Endothelial cell of umbilical vein (primary cell): ENCODE results near the gene UBASH3A. TPM values are rescaled to one million over a fixed set of nuclear protein-coding genes. Genes with fewer than 3 reads are reported as not detected.

Experiments
- BruUV-seq: library from RNA; stranded (reverse); fragments of 400-500 nt; replicated peaks from 2 replicates; lab custom pipeline; 2021; lab: Mats Ljungman, UMichigan
- CTCF ChIA-PET: fragments of 300-600, 350-600 bp; sonication (Branson Sonifier 250); formaldehyde crosslinking; loops from one replicate; lab custom pipeline; 2021; ENCODE audit warnings: antibody characterized with exemption, inconsistent platforms; lab: Charles Lee
- POLR2A ChIA-PET: fragments of 300-600, 350-600 bp; sonication (Branson Sonifier 250); formaldehyde crosslinking; loops from one replicate; lab custom pipeline; 2021; ENCODE audit warnings: antibody characterized with exemption, inconsistent platforms; lab: Charles Lee
- DNase-seq: peaks from one replicate; pipeline ENCODE4 v3.0.0-alpha.2; 2011; ENCODE audit warnings: low read depth, low spot score
- FAIRE-seq: peaks from 2 replicates; lab custom pipeline; 2011; peaks lifted over from hg19 to GRCh38; lab: Jason Lieb, UNC
- H2AFZ ChIP-seq: 2 replicates; pipeline ENCODE4 v1.6.0; 2012; ENCODE audit warnings: low read depth, low read length, control low read depth, inconsistent platforms
- H3K27ac ChIP-seq: 2 replicates; pipeline ENCODE4 v1.5.1; 2011; ENCODE audit warnings: low read depth, mild to moderate bottlenecking, control low read depth, low read length, moderate library complexity; ENCODE audit not compliant: insufficient read depth
- H3K27me3 ChIP-seq, 2 experiments: 2 replicates each; pipeline versions ENCODE4 v1.6.0 to v1.6.1; 2011; ENCODE audit warnings: low read length in 2 of 2, mixed read lengths in 1 of 2; ENCODE audit not compliant: control insufficient read depth in 2 of 2, insufficient read depth in 2 of 2
- H3K36me3 ChIP-seq, 2 experiments: 2 replicates in 1 of 2; 3 replicates in 1 of 2; pipeline ENCODE4 v1.5.1; 2011; ENCODE audit warnings: low read length in 2 of 2, mild to moderate bottlenecking in 1 of 2, moderate library complexity in 1 of 2; ENCODE audit not compliant: control insufficient read depth in 2 of 2, insufficient read depth in 2 of 2; ENCODE audit errors: extremely low read depth in 1 of 2
- H3K4me1 ChIP-seq: 3 replicates; pipeline ENCODE4 v1.5.1; 2011; ENCODE audit warnings: mild to moderate bottlenecking, low read length; ENCODE audit not compliant: control insufficient read depth, insufficient read depth; ENCODE audit errors: extremely low read depth
- H3K4me2 ChIP-seq: 2 replicates; pipeline ENCODE4 v1.6.1; 2011; ENCODE audit warnings: low read length, control low read depth, mixed read lengths; ENCODE audit not compliant: insufficient read depth
- H3K4me3 ChIP-seq, 3 experiments: fragments of 200-600 bp in 1 of 3; sonication (generic), shearing (Covaris generic) in 1 of 3; replicated peaks in 1 of 3; 2 replicates each; pipeline ENCODE4 v1.5.1; 2011 to 2016; ENCODE audit warnings: control low read depth in 3 of 3, low read length in 3 of 3, mild to moderate bottlenecking in 2 of 3, inconsistent platforms in 1 of 3, low read depth in 1 of 3, moderate library complexity in 1 of 3; ENCODE audit not compliant: insufficient read depth in 1 of 3
- H3K79me2 ChIP-seq: 2 replicates; pipeline ENCODE4 v1.6.0; 2012; ENCODE audit warnings: low read length, inconsistent platforms; ENCODE audit not compliant: control insufficient read depth, insufficient read depth
- H3K9ac ChIP-seq: replicated peaks from 2 replicates; pipeline ENCODE3; 2011; ENCODE audit warnings: low read length, control low read depth; ENCODE audit not compliant: insufficient read depth; ENCODE audit errors: extremely low read depth
- H3K9me1 ChIP-seq: replicated peaks from 3 replicates; pipeline ENCODE4 v1.6.0; 2011; ENCODE audit warnings: mild to moderate bottlenecking, low read length; ENCODE audit not compliant: control insufficient read depth, insufficient read depth; ENCODE audit errors: extremely low read depth
- H3K9me3 ChIP-seq: replicated peaks from 2 replicates; pipeline ENCODE4 v1.5.1; 2012; ENCODE audit warnings: low read length, inconsistent platforms; ENCODE audit not compliant: control insufficient read depth, insufficient read depth
- H4K20me1 ChIP-seq: replicated peaks from 2 replicates; pipeline ENCODE3; 2011; ENCODE audit warnings: mild to moderate bottlenecking, low read length; ENCODE audit not compliant: control insufficient read depth, insufficient read depth; ENCODE audit errors: extremely low read depth
- FOS ChIP-seq: IDR thresholded peaks from 2 replicates; pipeline ENCODE4 v1.6.1; 2011; ENCODE audit warnings: mild to moderate bottlenecking, low read length, moderate library complexity, borderline replicate concordance; ENCODE audit not compliant: insufficient read depth
- GATA2 ChIP-seq: IDR thresholded peaks from 2 replicates; pipeline ENCODE4 v1.7.0; 2011; ENCODE audit warnings: low read depth, mild to moderate bottlenecking, moderate library complexity, mixed read lengths, low read length; ENCODE audit not compliant: insufficient read length, insufficient read depth
- JUN ChIP-seq: IDR thresholded peaks from 2 replicates; pipeline ENCODE4 v1.6.1; 2011; ENCODE audit warnings: borderline replicate concordance, low read depth; ENCODE audit not compliant: insufficient read length, insufficient read depth
- MYC ChIP-seq: IDR thresholded peaks from one replicate; pipeline ENCODE4 v1.6.1; 2011; ENCODE audit warnings: mild to moderate bottlenecking, low read depth, low read length
- POLR2A ChIP-seq: IDR thresholded peaks from 2 replicates; pipeline ENCODE4 v1.6.1; 2012; ENCODE audit warnings: low read depth, mild to moderate bottlenecking, control low read depth, low read length
- POLR2AphosphoS5 ChIP-seq: IDR thresholded peaks from 2 replicates; pipeline ENCODE4 v1.6.1; 2012; ENCODE audit warnings: low read depth, mild to moderate bottlenecking, control low read depth, low read length, moderate library complexity; ENCODE audit not compliant: insufficient read depth
- dilution Hi-C: fragments of 300-500 bp; cut with MboI; formaldehyde crosslinking; loops from one replicate; pipeline ENCODE4 v1.15.0; 2019; ENCODE audit warnings: low sequenced_read_pairs; ENCODE audit not compliant: extremely low pct_ligation_motif_present
- intact Hi-C: fragments of 100-400 bp; cut with micrococcal nuclease; formaldehyde crosslinking; loops from one replicate; pipeline ENCODE4 v1.10.0; 2022
- polyA plus RNA-seq, 4 experiments: library from polyadenylated mRNA; depleted of rRNA in 3 of 4; stranded (reverse) in 3 of 4; unstranded in 1 of 4; fragments of >200 nt; gene quantifications; 2 replicates each; pipeline versions ENCODE4 v1.2.1 to v1.2.3, GENCODE V29; 2011 to 2012; ENCODE audit warnings: missing spikeins in 1 of 4
- total RNA-seq: library from RNA; stranded (reverse); gene quantifications from 2 replicates; pipeline ENCODE4 v1.2.3, GENCODE V29; 2021
- TF ChIP-seq, protein P1 (sequence below), 2 donors: IDR thresholded peaks; 1 replicate in 1 of 2; 2 replicates in 1 of 2; pipeline ENCODE4 v1.5.1; 2011; ENCODE audit warnings: low read length in 2 of 2, mild to moderate bottlenecking in 2 of 2, moderate library complexity in 2 of 2, control low read depth in 1 of 2, inconsistent platforms in 1 of 2, low read depth in 1 of 2; ENCODE audit not compliant: insufficient read depth in 1 of 2; ENCODE audit errors: extremely low read depth in 1 of 2

Gene UBASH3A
- total and polyA plus RNA-seq, 2 donors (not counting 3 experiments of a cell fraction or from before 2014, with no cell fraction given), result not detected

DNA sequence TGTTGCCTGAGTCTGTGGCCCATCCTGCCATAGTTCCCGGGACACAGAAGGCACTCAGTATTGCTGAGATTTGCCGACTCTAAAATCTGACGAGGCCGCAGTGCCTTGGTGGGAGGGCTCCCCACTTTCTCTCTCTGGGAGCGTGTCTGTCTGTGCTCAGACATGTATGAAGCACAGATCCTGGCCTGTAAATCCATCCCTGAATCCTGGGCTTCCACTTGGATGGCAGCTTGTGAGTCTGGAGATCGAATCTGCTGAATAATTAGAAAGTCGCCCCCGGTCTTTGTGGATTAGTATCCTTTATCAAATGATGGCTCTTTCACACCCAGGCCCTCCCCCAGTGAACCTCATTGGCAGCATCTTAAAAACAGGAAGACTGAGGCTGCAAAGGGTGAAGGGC, 10.4 kb downstream of the UBASH3A start:
- H3K4me3 ChIP-seq, result no peak overlapping the region
- dilution Hi-C loops (no loop called here), intact Hi-C loops (no loop called here)
- no peaks in the 10 kb centered on the region for H3K4me1 ChIP-seq
- no peak overlapping the region for H3K4me2 ChIP-seq
- H3K79me2 ChIP-seq, result no peaks in the 10 kb centered on the region
- CTCF ChIA-PET, result no interaction called here
- BruUV-seq, result no TSS peak
- H3K36me3 ChIP-seq, result no peaks in the 10 kb centered on the region
- no peak overlapping the region for H3K27ac ChIP-seq
- POLR2A ChIA-PET, result no interaction called here
- TF ChIP-seq JUN, result no peak
- TF ChIP-seq POLR2AphosphoS5, result no peak
- TF ChIP-seq, protein P1, sequence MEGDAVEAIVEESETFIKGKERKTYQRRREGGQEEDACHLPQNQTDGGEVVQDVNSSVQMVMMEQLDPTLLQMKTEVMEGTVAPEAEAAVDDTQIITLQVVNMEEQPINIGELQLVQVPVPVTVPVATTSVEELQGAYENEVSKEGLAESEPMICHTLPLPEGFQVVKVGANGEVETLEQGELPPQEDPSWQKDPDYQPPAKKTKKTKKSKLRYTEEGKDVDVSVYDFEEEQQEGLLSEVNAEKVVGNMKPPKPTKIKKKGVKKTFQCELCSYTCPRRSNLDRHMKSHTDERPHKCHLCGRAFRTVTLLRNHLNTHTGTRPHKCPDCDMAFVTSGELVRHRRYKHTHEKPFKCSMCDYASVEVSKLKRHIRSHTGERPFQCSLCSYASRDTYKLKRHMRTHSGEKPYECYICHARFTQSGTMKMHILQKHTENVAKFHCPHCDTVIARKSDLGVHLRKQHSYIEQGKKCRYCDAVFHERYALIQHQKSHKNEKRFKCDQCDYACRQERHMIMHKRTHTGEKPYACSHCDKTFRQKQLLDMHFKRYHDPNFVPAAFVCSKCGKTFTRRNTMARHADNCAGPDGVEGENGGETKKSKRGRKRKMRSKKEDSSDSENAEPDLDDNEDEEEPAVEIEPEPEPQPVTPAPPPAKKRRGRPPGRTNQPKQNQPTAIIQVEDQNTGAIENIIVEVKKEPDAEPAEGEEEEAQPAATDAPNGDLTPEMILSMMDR (IDR thresholded peaks at IDR 0.05; ENCODE audit: extremely low read depth in 1 of 2, insufficient read depth in 1 of 2, low read depth in 1 of 2, low read length in 2 of 2), result no peak
- no peak for TF ChIP-seq POLR2A
- TF ChIP-seq FOS, result no peak
- TF ChIP-seq MYC, result no peak
- H3K27me3 ChIP-seq, result peaks cover 3 to 10% of the 10 kb centered on the region in 2 experiments
- DNase-seq, result no peak
- no peak overlapping the region for H3K9ac ChIP-seq
- H2AFZ ChIP-seq, result no peak overlapping the region
- no peaks in the 10 kb centered on the region for H3K9me1 ChIP-seq
- H3K9me3 ChIP-seq, result no peaks in the 10 kb centered on the region
- FAIRE-seq, result no peak
- H4K20me1 ChIP-seq, result no peaks in the 10 kb centered on the region

DNA sequence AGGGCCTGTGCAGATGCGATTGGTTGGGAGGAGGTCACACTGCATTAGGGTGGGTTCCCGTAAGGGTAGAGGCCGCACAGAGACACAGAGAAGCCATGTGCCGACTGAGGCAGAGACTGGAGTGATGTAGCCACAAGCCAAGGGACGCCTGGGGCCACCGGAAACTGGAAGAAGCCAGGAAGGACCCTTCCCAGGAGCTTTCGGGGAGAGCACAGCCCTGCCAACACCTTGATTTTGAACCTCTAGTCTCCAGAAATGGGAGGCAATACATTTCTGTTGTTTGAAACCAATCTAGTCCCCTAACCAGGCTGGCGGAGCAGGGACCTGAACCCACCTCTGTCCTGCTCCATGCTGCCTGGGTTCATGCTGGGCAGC, 10.8 kb downstream of the UBASH3A start:
- ChIA-PET POLR2A (no interaction called here), CTCF (no interaction called here)
- Histone ChIP-seq H3K36me3 (no peaks in the 10 kb centered on the region), H3K27me3 (peaks cover 3 to 10% of the 10 kb centered on the region in 2 experiments), H3K4me2 (no peak overlapping the region), H4K20me1 (no peaks in the 10 kb centered on the region), H3K9ac (no peak overlapping the region), H3K9me1 (no peaks in the 10 kb centered on the region), H3K9me3 (no peaks in the 10 kb centered on the region), H3K27ac (no peak overlapping the region), H3K79me2 (no peaks in the 10 kb centered on the region), H3K4me3 (no peak overlapping the region), H2AFZ (no peak overlapping the region), H3K4me1 (no peaks in the 10 kb centered on the region)
- BruUV-seq, result no TSS peak
- no peak for TF ChIP-seq POLR2AphosphoS5
- TF ChIP-seq, protein P1 (IDR thresholded peaks at IDR 0.05; ENCODE audit: extremely low read depth in 1 of 2, insufficient read depth in 1 of 2, low read depth in 1 of 2, low read length in 2 of 2), result no peak
- TF ChIP-seq GATA2, result no peak
- dilution Hi-C loops (no loop called here), intact Hi-C loops (no loop called here)
- FAIRE-seq, result no peak
- DNase-seq, result no peak
